GM21528 (cell line): ENCODE data around the gene ATP10A.
"Not testable (repeated sequence)": the region's sequence is repeated elsewhere in the genome, so short reads cannot be mapped to it uniquely, and the experiment has no call there.

Experiments
- ATAC-seq: cut with Tn5 transposase; IDR thresholded peaks from one replicate; pipeline ENCODE4 v1.9.1; 2021; ENCODE audit warnings: mild to moderate bottlenecking, moderate library complexity; ENCODE audit not compliant: unreplicated experiment, low FRiP score

ATP10A gene

GRCh38 chr15:25886498-25887140 is 23.5 kb upstream of the ATP10A start:
- ATAC-seq = no peak

GRCh38 chr15:25884370-25884769 is 21.2 kb upstream of the ATP10A start:
- ATAC-seq = no peak

GRCh38 chr15:25883463-25884259 is 20.5 kb upstream of the ATP10A start:
- ATAC-seq = no peak

- ATAC-seq = no peak
Observed at GRCh38 chr15:25882466-25882865, 19.3 kb upstream of the ATP10A start.

GRCh38 chr15:25880877-25881276 is 17.8 kb upstream of the ATP10A start:
- not testable (repeated sequence) for ATAC-seq

- no peak for ATAC-seq
Observed at GRCh38 chr15:25880411-25880810, 17.3 kb upstream of the ATP10A start.

GRCh38 chr15:25879438-25879837 is 16.3 kb upstream of the ATP10A start:
- ATAC-seq = no peak

GRCh38 chr15:25877681-25878080 is 14.6 kb upstream of the ATP10A start:
- no peak for ATAC-seq

GRCh38 chr15:25876231-25877140 is 13.4 kb upstream of the ATP10A start:
- ATAC-seq = no peak

GRCh38 chr15:25875566-25875965 is 12.4 kb upstream of the ATP10A start:
- no peak for ATAC-seq

GRCh38 chr15:25874379-25874778 is 11.3 kb upstream of the ATP10A start:
- ATAC-seq = no peak

- no peak for ATAC-seq
Observed at GRCh38 chr15:25871403-25871802, 8.3 kb upstream of the ATP10A start.

GRCh38 chr15:25870938-25871337 is 7.8 kb upstream of the ATP10A start:
- no peak for ATAC-seq

- ATAC-seq = no peak
Observed at GRCh38 chr15:25869701-25870100, 6.6 kb upstream of the ATP10A start.

- ATAC-seq = no peak
Observed at GRCh38 chr15:25866874-25867273, 3.7 kb upstream of the ATP10A start.

GRCh38 chr15:25866251-25866650 is 3.1 kb upstream of the ATP10A start:
- no peak for ATAC-seq

- no peak for ATAC-seq
Observed at GRCh38 chr15:25864966-25865365, 1.8 kb upstream of the ATP10A start.

- ATAC-seq = no peak
Observed at GRCh38 chr15:25863968-25864580, 947 bp upstream of the ATP10A start.

- no peak for ATAC-seq
Observed at GRCh38 chr15:25862472-25863110, 536 bp downstream of the ATP10A start.

GRCh38 chr15:25862071-25862471 is 1.1 kb downstream of the ATP10A start:
- ATAC-seq = no peak
